ENCODE measurements around the gene PYCARD. TPM values are rescaled to one million over a fixed set of nuclear protein-coding genes. Genes with fewer than 3 reads are reported as not detected.
"Not testable (repeated sequence)": the region's sequence is repeated elsewhere in the genome, so short reads cannot be mapped to it uniquely, and the experiment has no call there.

The PYCARD gene
- 1 to 10 TPM; 1.3 to 2.7 (median 2.5) TPM for total RNA-seq

- ATAC-seq (peak; percentile 16 to 23), DNase-seq (no peak)
- Mint-ChIP-seq H3K36me3 (ENCODE audit: insufficient read depth) (peaks cover 5% of the 10 kb centered on the region), H3K27me3 (ENCODE audit: low read depth) (no peaks in the 10 kb centered on the region), H3K4me3 (peak within 1 kb of the TSS; percentile 82), H3K4me1 (ENCODE audit: low read depth) (peaks cover 46% of the 10 kb centered on the region), H3K9me3 (no peaks in the 10 kb centered on the region)
Observed at GRCh38 chr16:31202414-31203375, at the start of gene PYCARD. TSS of gene PYCARD (minus strand) at chr16:31202760. CDS start at chr16:31202690, 70 bp downstream.

DNA sequence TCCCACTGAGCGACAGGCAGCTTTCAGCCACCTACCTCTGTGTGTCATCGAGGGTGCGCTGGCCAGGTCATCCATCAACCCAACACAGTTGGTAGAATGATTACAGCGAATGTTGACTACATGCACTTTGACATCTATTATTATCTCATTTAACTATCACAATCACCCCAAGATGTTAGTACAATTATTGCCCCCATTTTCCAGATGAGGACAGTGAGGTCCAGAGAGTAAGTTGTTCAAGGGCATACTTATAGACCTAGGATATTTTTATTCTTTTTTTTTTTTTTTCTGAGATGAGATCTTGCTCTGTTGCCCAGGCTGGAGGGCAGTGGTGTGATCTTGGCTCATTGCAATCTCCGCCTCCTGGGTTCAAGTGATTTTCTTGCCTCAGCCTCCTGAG lies 48.9 kb upstream of the PYCARD start:
- DNase-seq (no peak), ATAC-seq (no peak)
- Mint-ChIP-seq H3K9me3 (no peaks in the 10 kb centered on the region), H3K36me3 (ENCODE audit: insufficient read depth) (no peaks in the 10 kb centered on the region), H3K4me1 (ENCODE audit: low read depth) (peaks cover 20% of the 10 kb centered on the region), H3K4me3 (no peak overlapping the region), H3K27me3 (ENCODE audit: low read depth) (no peaks in the 10 kb centered on the region)

- Mint-ChIP-seq H3K4me3 (no peak overlapping the region), H3K9me3 (no peaks in the 10 kb centered on the region), H3K4me1 (ENCODE audit: low read depth) (peaks cover 20% of the 10 kb centered on the region), H3K27me3 (ENCODE audit: low read depth) (no peaks in the 10 kb centered on the region), H3K36me3 (ENCODE audit: insufficient read depth) (no peaks in the 10 kb centered on the region)
- DNase-seq (no peak), ATAC-seq (no peak)
Observed at GRCh38 chr16:31250782-31251384, 48.3 kb upstream of the PYCARD start.

- H3K27me3 Mint-ChIP-seq (ENCODE audit: low read depth): no peaks in the 10 kb centered on the region
- no peaks in the 10 kb centered on the region for H3K36me3 Mint-ChIP-seq (ENCODE audit: insufficient read depth)
- H3K9me3 Mint-ChIP-seq: no peaks in the 10 kb centered on the region
- H3K4me1 Mint-ChIP-seq (ENCODE audit: low read depth): peaks cover 11% of the 10 kb centered on the region
- DNase-seq: no peak
- H3K4me3 Mint-ChIP-seq: no peak overlapping the region
- ATAC-seq: no peak
Observed at GRCh38 chr16:31248344-31248743, 45.8 kb upstream of the PYCARD start.

GRCh38 chr16:31246296-31246695 lies 43.7 kb upstream of the PYCARD start:
- Mint-ChIP-seq H3K27me3 (ENCODE audit: low read depth) (no peaks in the 10 kb centered on the region), H3K4me1 (ENCODE audit: low read depth) (peaks cover 7% of the 10 kb centered on the region), H3K9me3 (no peaks in the 10 kb centered on the region), H3K4me3 (no peak overlapping the region), H3K36me3 (ENCODE audit: insufficient read depth) (no peaks in the 10 kb centered on the region)
- ATAC-seq (no peak), DNase-seq (no peak)

- not testable (repeated sequence) for ATAC-seq; H3K4me1 Mint-ChIP-seq (ENCODE audit: low read depth); H3K27me3 Mint-ChIP-seq (ENCODE audit: low read depth); H3K4me3 Mint-ChIP-seq; H3K9me3 Mint-ChIP-seq; DNase-seq; H3K36me3 Mint-ChIP-seq (ENCODE audit: insufficient read depth)
Observed at GRCh38 chr16:31245598-31245997, 43.0 kb upstream of the PYCARD start.

- no peaks in the 10 kb centered on the region for H3K36me3 Mint-ChIP-seq (ENCODE audit: insufficient read depth)
- no peak overlapping the region for H3K4me3 Mint-ChIP-seq
- DNase-seq (no peak), ATAC-seq (no peak)
- no peaks in the 10 kb centered on the region for H3K4me1 Mint-ChIP-seq (ENCODE audit: low read depth)
- H3K9me3 Mint-ChIP-seq: no peaks in the 10 kb centered on the region
- no peaks in the 10 kb centered on the region for H3K27me3 Mint-ChIP-seq (ENCODE audit: low read depth)
Observed at GRCh38 chr16:31243734-31244670, 41.4 kb upstream of the PYCARD start.

GRCh38 chr16:31242206-31242605 lies 39.6 kb upstream of the PYCARD start:
- Mint-ChIP-seq H3K9me3 (no peaks in the 10 kb centered on the region), H3K36me3 (ENCODE audit: insufficient read depth) (no peaks in the 10 kb centered on the region), H3K4me3 (no peak overlapping the region), H3K4me1 (ENCODE audit: low read depth) (no peaks in the 10 kb centered on the region), H3K27me3 (ENCODE audit: low read depth) (no peaks in the 10 kb centered on the region)
- ATAC-seq (no peak), DNase-seq (no peak)

GRCh38 chr16:31238041-31238440 lies 35.5 kb upstream of the PYCARD start:
- H3K4me1 Mint-ChIP-seq (ENCODE audit: low read depth): no peaks in the 10 kb centered on the region
- H3K36me3 Mint-ChIP-seq (ENCODE audit: insufficient read depth): no peaks in the 10 kb centered on the region
- H3K9me3 Mint-ChIP-seq: no peaks in the 10 kb centered on the region
- no peaks in the 10 kb centered on the region for H3K27me3 Mint-ChIP-seq (ENCODE audit: low read depth)
- ATAC-seq (no peak), DNase-seq (no peak)
- H3K4me3 Mint-ChIP-seq: no peak overlapping the region

- no peaks in the 10 kb centered on the region for H3K27me3 Mint-ChIP-seq (ENCODE audit: low read depth)
- H3K4me3 Mint-ChIP-seq: no peak overlapping the region
- DNase-seq (no peak), ATAC-seq (no peak)
- no peaks in the 10 kb centered on the region for H3K4me1 Mint-ChIP-seq (ENCODE audit: low read depth)
- no peaks in the 10 kb centered on the region for H3K9me3 Mint-ChIP-seq
- no peaks in the 10 kb centered on the region for H3K36me3 Mint-ChIP-seq (ENCODE audit: insufficient read depth)
Observed at GRCh38 chr16:31229501-31229900, 26.9 kb upstream of the PYCARD start.

GRCh38 chr16:31228206-31228605 lies 25.6 kb upstream of the PYCARD start:
- Mint-ChIP-seq H3K9me3 (no peaks in the 10 kb centered on the region), H3K36me3 (ENCODE audit: insufficient read depth) (no peaks in the 10 kb centered on the region), H3K4me3 (no peak overlapping the region), H3K27me3 (ENCODE audit: low read depth) (no peaks in the 10 kb centered on the region), H3K4me1 (ENCODE audit: low read depth) (no peaks in the 10 kb centered on the region)
- ATAC-seq (no peak), DNase-seq (no peak)

DNA sequence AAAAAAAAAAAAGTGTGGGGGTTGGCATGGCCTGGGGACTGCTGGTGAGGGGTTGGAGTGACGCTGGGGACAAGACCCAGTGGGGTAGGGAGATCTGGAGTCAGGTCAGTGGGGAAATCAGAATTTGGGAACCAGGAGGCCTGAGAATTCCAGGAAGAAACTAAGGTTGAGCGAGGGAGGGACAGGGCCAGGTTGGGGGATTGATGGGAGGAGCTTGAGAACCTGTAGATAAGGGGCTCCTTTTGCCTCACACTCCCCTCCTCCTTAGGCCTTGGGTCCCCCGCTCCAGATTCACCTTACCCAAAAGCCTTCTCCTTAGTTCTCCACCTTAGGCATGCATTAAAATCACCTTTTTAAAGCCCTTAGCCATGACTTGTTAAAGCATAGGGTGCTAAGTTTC lies 22.6 kb upstream of the PYCARD start:
- ATAC-seq (no peak), DNase-seq (no peak)
- no peaks in the 10 kb centered on the region for H3K36me3 Mint-ChIP-seq (ENCODE audit: insufficient read depth)
- no peaks in the 10 kb centered on the region for H3K4me1 Mint-ChIP-seq (ENCODE audit: low read depth)
- H3K4me3 Mint-ChIP-seq: no peak overlapping the region
- peaks cover 10% of the 10 kb centered on the region for H3K27me3 Mint-ChIP-seq (ENCODE audit: low read depth)
- no peaks in the 10 kb centered on the region for H3K9me3 Mint-ChIP-seq

DNA sequence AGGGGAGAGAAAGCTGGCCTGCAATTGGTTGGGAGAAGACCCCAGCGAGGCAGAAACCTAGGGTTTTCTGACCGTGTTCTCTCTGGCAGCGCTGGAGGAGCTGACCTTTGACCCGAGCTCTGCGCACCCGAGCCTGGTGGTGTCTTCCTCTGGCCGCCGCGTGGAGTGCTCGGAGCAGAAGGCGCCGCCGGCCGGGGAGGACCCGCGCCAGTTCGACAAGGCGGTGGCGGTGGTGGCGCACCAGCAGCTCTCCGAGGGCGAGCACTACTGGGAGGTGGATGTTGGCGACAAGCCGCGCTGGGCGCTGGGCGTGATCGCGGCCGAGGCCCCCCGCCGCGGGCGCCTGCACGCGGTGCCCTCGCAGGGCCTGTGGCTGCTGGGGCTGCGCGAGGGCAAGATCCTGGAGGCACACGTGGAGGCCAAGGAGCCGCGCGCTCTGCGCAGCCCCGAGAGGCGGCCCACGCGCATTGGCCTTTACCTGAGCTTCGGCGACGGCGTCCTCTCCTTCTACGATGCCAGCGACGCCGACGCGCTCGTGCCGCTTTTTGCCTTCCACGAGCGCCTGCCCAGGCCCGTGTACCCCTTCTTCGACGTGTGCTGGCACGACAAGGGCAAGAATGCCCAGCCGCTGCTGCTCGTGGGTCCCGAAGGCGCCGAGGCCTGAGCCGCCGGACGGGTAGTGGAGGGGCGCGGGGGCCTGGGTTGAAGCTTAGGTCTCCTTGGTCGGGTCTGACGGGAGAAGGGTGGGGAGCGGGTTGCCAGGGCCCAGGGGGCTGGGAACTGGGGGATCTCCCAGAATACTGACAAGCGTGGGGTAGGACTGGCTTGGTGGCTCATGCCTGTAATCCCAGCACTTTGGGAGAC lies 21.8 kb upstream of the PYCARD start:
- DNase-seq (no peak), ATAC-seq (no peak)
- Mint-ChIP-seq H3K4me3 (no peak overlapping the region), H3K9me3 (no peaks in the 10 kb centered on the region), H3K27me3 (ENCODE audit: low read depth) (peaks cover 10% of the 10 kb centered on the region), H3K36me3 (ENCODE audit: insufficient read depth) (no peaks in the 10 kb centered on the region), H3K4me1 (ENCODE audit: low read depth) (no peaks in the 10 kb centered on the region)
